ENCODE results near the gene EVA1C. TPM values are rescaled to one million over a fixed set of nuclear protein-coding genes. Genes with fewer than 3 reads are reported as not detected.

The EVA1C gene
- total and polyA plus RNA-seq, 10 of the 15 experiments (the other 5 are each of a cell fraction or from before 2014, with no cell fraction given): 0.13 to 0.56 (median 0.34) TPM; not detected in 7

- Histone ChIP-seq H3K4me1 (ENCODE audit: control insufficient read depth, insufficient read depth, low read length) (no peaks in the 10 kb centered on the region), H3K27ac (ENCODE audit: control insufficient read depth, insufficient read depth) (no peak overlapping the region), H3K4me2 (ENCODE audit: control insufficient read depth, insufficient read depth) (no peak overlapping the region), H3K4me3 (no peak overlapping the region), H3K79me2 (ENCODE audit: control insufficient read depth, insufficient read depth, low read length) (no peaks in the 10 kb centered on the region), H3K36me3 (ENCODE audit: control insufficient read depth in 2 of 2, insufficient read depth in 2 of 2, low read length in 1 of 2) (peaks cover 19 to 35% of the 10 kb centered on the region in 2 experiments), H2AFZ (ENCODE audit: control insufficient read depth, low read depth, low read length) (no peak overlapping the region), H3K9ac (ENCODE audit: control insufficient read depth, insufficient read depth, low read length) (no peak overlapping the region), H4K20me1 (ENCODE audit: control insufficient read depth, insufficient read depth) (no peaks in the 10 kb centered on the region), H3K27me3 (replicated peaks in 1 of 2; ENCODE audit: control insufficient read depth in 2 of 2, insufficient read depth in 2 of 2, low read length in 1 of 2) (no peaks in the 10 kb centered on the region), H3K9me3 (replicated peaks; ENCODE audit: control insufficient read depth, insufficient read depth, low read length) (no peaks in the 10 kb centered on the region)
- FAIRE-seq (no peak), ATAC-seq (no peak), DNase-seq (ENCODE audit: low read depth, low spot score) (no peak)
- intact Hi-C loops (cut with micrococcal nuclease; ENCODE audit: unreplicated experiment): no loop called here
- CTCF ChIA-PET: no interaction called here
- BruUV-seq (replicated peaks): no TSS peak
- POLR2A ChIA-PET: no interaction called here
- no peak for TF ChIP-seq MTA3 (IDR thresholded peaks at IDR 0.05; ENCODE audit: borderline replicate concordance, low read length)
- no peak for TF ChIP-seq SREBF1 (IDR thresholded peaks at IDR 0.05; ENCODE audit: low read length)
- TF ChIP-seq ZBED1 (IDR thresholded peaks at IDR 0.05; ENCODE audit: borderline replicate concordance): no peak
- TF ChIP-seq MXI1 (IDR thresholded peaks at IDR 0.05; ENCODE audit: low read depth, low read length): no peak
- TF ChIP-seq TCF7 (IDR thresholded peaks at IDR 0.05; ENCODE audit: borderline replicate concordance): no peak
- no peak for TF ChIP-seq CEBPZ (IDR thresholded peaks at IDR 0.05; ENCODE audit: low read depth, low read length)
- no peak for TF ChIP-seq EGR1 (IDR thresholded peaks at IDR 0.05; ENCODE audit: borderline replicate concordance in 1 of 2, low read depth in 2 of 2, low read length in 2 of 2)
- no peak for TF ChIP-seq YBX1 (IDR thresholded peaks at IDR 0.05)
- TF ChIP-seq SKIL (IDR thresholded peaks at IDR 0.05; ENCODE audit: low read depth, poor library complexity, severe bottlenecking): no peak
- no peak for TF ChIP-seq REST (IDR thresholded peaks at IDR 0.05; ENCODE audit: low read depth, low read length)
- TF ChIP-seq POLR2AphosphoS5 (IDR thresholded peaks at IDR 0.05; ENCODE audit: low read length): no peak
- TF ChIP-seq HDAC2 (IDR thresholded peaks at IDR 0.05): no peak
- no peak for TF ChIP-seq HDAC6 (IDR thresholded peaks at IDR 0.05; ENCODE audit: unreplicated experiment)
- no peak for TF ChIP-seq NFYB (IDR thresholded peaks at IDR 0.05; ENCODE audit: insufficient read depth, low read depth, low read length)
- no peak for TF ChIP-seq IKZF2 (IDR thresholded peaks at IDR 0.05)
- 97% methylated on average over 6 of the region's 6 CpGs for WGBS (ENCODE audit: insufficient coverage, insufficient replicate concordance, low lambda C conversion rate, missing lambda C conversion rate)
- RAD21 ChIA-PET (ENCODE audit: unreplicated experiment): interaction anchor here (1.4 kb wide), 1 partner anchor 230 kb away, joined by 3 read pairs; no protein-coding TSS in a partner anchor
- in situ Hi-C loops (cut with MboI): no loop called here
- SMC1A ChIA-PET (ENCODE audit: uncharacterized antibody, unreplicated experiment): no interaction called here
Observed at GRCh38 chr21:32370998-32371766, 41.3 kb upstream of the EVA1C start.
